B cell (primary cell): ENCODE measurements around the gene DIRAS1. TPM values are rescaled to one million over a fixed set of nuclear protein-coding genes. Genes with fewer than 3 reads are reported as not detected.
A peak's percentile ranks its signal among the peaks of the same experiment; 100 is the strongest.

Source experiments
- ATAC-seq: fragments of 200-7000 bp; cut with Tn5 transposase; one replicate; pipeline ENCODE4 v1.10.0; 2021; ENCODE audit warnings: low read depth, mild to moderate bottlenecking, moderate number of reproducible peaks, moderate library complexity
- CTCF ChIA-PET: fragments of 350-600 bp; sonication (Branson Sonifier 250); formaldehyde crosslinking; loops from one replicate; lab custom pipeline; 2021; ENCODE audit warnings: antibody characterized with exemption, inconsistent platforms; lab: Charles Lee
- POLR2A ChIA-PET: fragments of 350-600 bp; sonication (Branson Sonifier 250); formaldehyde crosslinking; loops from one replicate; lab custom pipeline; 2021; ENCODE audit warnings: antibody characterized with exemption; lab: Charles Lee
- DNase-seq: peaks from one replicate; pipeline ENCODE4 v3.0.0; 2013
- H2AFZ ChIP-seq: 2 replicates; pipeline ENCODE4 v1.6.1; 2012; ENCODE audit warnings: mild to moderate bottlenecking, low read depth, low read length; ENCODE audit not compliant: insufficient read depth, poor library complexity, severe bottlenecking
- H3K27ac ChIP-seq, 2 donors: 1 replicate in 1 of 2; 2 replicates in 1 of 2; pipeline ENCODE4 v1.5.1; 2012 to 2013; ENCODE audit warnings: low read length in 2 of 2, mild to moderate bottlenecking in 2 of 2, moderate library complexity in 1 of 2
- H3K27me3 ChIP-seq, 4 experiments: fragments of 200-600 bp in 1 of 4; sonication (generic) in 1 of 4; replicated peaks in 1 of 4; 1 replicate in 2 of 4; 2 replicates in 2 of 4; pipeline versions ENCODE4 v1.6.1 to v1.7.0; 2013 to 2016; ENCODE audit warnings: low read length in 3 of 4, mild to moderate bottlenecking in 2 of 4, mixed read lengths in 1 of 4, moderate library complexity in 1 of 4; ENCODE audit not compliant: insufficient read depth in 4 of 4, control insufficient read depth in 3 of 4; ENCODE audit errors: control extremely low read depth in 1 of 4
- H3K36me3 ChIP-seq, 2 experiments: replicated peaks in 1 of 2; 1 replicate in 1 of 2; 2 replicates in 1 of 2; pipeline versions ENCODE4 v1.6.1 to v1.7.1; 2013; ENCODE audit warnings: low read length in 1 of 2; ENCODE audit not compliant: insufficient read depth in 2 of 2, control insufficient read depth in 1 of 2; ENCODE audit errors: control extremely low read depth in 1 of 2, extremely low read depth in 1 of 2
- H3K4me1 ChIP-seq, 2 donors: fragments of 200-600 bp in 1 of 2; sonication (generic) in 1 of 2; 1 replicate in 1 of 2; 2 replicates in 1 of 2; pipeline versions ENCODE4 v1.5.1 to v1.6.1; 2013 to 2017; ENCODE audit warnings: low read length in 2 of 2; ENCODE audit not compliant: control insufficient read depth in 2 of 2, insufficient read depth in 2 of 2
- H3K4me2 ChIP-seq: replicated peaks from 2 replicates; pipeline ENCODE3; 2012; ENCODE audit warnings: mild to moderate bottlenecking, low read depth, low read length; ENCODE audit not compliant: poor library complexity, severe bottlenecking
- H3K4me3 ChIP-seq, 5 experiments: fragments of 200-600 bp in 1 of 5; sonication (generic) in 1 of 5; 1 replicate in 3 of 5; 2 replicates in 2 of 5; pipeline versions ENCODE4 v1.5.1 to v1.7.0; 2011 to 2016; ENCODE audit warnings: low read length in 4 of 5, mild to moderate bottlenecking in 4 of 5, low read depth in 2 of 5, control low read depth in 1 of 5, moderate library complexity in 1 of 5; ENCODE audit not compliant: insufficient read depth in 1 of 5; ENCODE audit errors: control extremely low read depth in 1 of 5, extremely low read depth in 1 of 5
- H3K79me2 ChIP-seq: fragments of 200-600 bp; sonication (generic); one replicate; pipeline ENCODE4 v1.6.0; 2016; ENCODE audit warnings: low read length; ENCODE audit not compliant: control insufficient read depth, insufficient read depth
- H3K9ac ChIP-seq: fragments of 200-600 bp; sonication (generic); 2 replicates; pipeline ENCODE4 v1.6.1; 2017; ENCODE audit warnings: mild to moderate bottlenecking, low read length, moderate library complexity
- H3K9me3 ChIP-seq, 3 donors: one replicate each; pipeline versions ENCODE4 v1.6.1 to v1.7.1; 2013; ENCODE audit warnings: low read length in 2 of 3; ENCODE audit not compliant: control insufficient read depth in 2 of 3, insufficient read depth in 1 of 3; ENCODE audit errors: control extremely low read depth in 1 of 3
- H4K20me1 ChIP-seq: 2 replicates; pipeline ENCODE4 v1.6.0; 2012; ENCODE audit warnings: mild to moderate bottlenecking, low read length; ENCODE audit not compliant: insufficient read depth, control insufficient read depth, poor library complexity, severe bottlenecking
- H3K27ac Mint-ChIP-seq: one replicate; pipeline ENCODE4 v1.8.0; 2021; ENCODE audit warnings: mixed read lengths
- H3K27me3 Mint-ChIP-seq: one replicate; pipeline ENCODE4 v1.8.0; 2021; ENCODE audit warnings: mixed read lengths
- H3K4me1 Mint-ChIP-seq: one replicate; pipeline ENCODE4 v1.8.0; 2021; ENCODE audit warnings: mixed read lengths
- H3K4me3 Mint-ChIP-seq: one replicate; pipeline ENCODE4 v1.8.0; 2021; ENCODE audit warnings: mixed read lengths
- H3K9me3 Mint-ChIP-seq: one replicate; pipeline ENCODE4 v1.8.0; 2022; ENCODE audit warnings: mixed read lengths; ENCODE audit not compliant: insufficient read depth
- EZH2 ChIP-seq: IDR thresholded peaks from 2 replicates; pipeline ENCODE4 v1.6.1; 2012; ENCODE audit warnings: borderline replicate concordance, low read depth, mild to moderate bottlenecking, moderate library complexity, low read length; ENCODE audit not compliant: insufficient read depth, poor library complexity, severe bottlenecking
- WGBS: methylation state at CpG from one replicate; pipeline ENCODE4 v1.1.5; 2013; ENCODE audit warnings: missing lambda C conversion rate; ENCODE audit not compliant: insufficient coverage; 5-methylcytosine and 5-hydroxymethylcytosine counted together
- intact Hi-C: fragments of 100-400 bp; cut with micrococcal nuclease; formaldehyde crosslinking; loops from one replicate; pipeline ENCODE4 v1.10.0; 2022
- polyA plus RNA-seq: library from polyadenylated mRNA; depleted of rRNA; stranded (reverse); fragments of >200 nt; gene quantifications from 2 replicates; pipeline ENCODE4 v1.2.3, GENCODE V29; 2012
- total RNA-seq, 2 donors: library from RNA; stranded (reverse); fragments of 120-200 nt in 1 of 2; gene quantifications; 1 replicate in 1 of 2; 2 replicates in 1 of 2; pipeline versions ENCODE4 v1.2.3 to v1.2.4, GENCODE V29; 2013 to 2022
- TF ChIP-seq, protein P1 (sequence below): fragments of 200-600 bp; IDR thresholded peaks from one replicate; pipeline ENCODE4 v1.8.0; 2022; ENCODE audit warnings: antibody characterized with exemption, mild to moderate bottlenecking

The DIRAS1 gene
- total and polyA plus RNA-seq, 2 donors (not counting 1 experiment from before 2014, with no cell fraction given), result 5.2 to 23.7 TPM

DNA sequence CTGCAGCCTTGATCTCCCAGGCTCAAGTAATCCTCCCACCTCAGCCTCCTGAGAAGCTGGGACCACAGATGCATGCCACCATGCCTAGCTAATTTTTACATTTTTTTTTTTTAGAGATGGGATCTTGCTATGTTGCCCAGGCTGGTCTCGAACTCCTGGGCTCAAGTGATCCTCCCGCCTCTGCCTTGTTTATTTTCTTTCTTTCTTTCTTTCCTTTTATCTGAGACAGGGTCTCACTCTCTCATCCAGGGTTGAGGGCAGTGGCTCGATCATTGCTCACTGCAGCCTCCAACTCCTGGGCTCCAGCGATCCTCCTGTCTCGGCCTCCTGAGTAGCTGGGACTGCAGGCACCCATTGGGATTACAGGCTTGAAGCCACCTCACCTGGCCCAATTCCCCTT is 14.9 kb downstream of the DIRAS1 start:
- Histone ChIP-seq H3K4me1 (peaks cover 24 to 35% of the 10 kb centered on the region in 2 donors), H3K36me3 (no peaks in the 10 kb centered on the region), H3K9ac (no peak overlapping the region), H3K27ac (no peak overlapping the region), H3K9me3 (peaks cover 0 to 21% (median 0%) of the 10 kb centered on the region in 3 donors), H4K20me1 (peaks cover 11% of the 10 kb centered on the region), H2AFZ (no peak overlapping the region), H3K4me2 (no peak overlapping the region), H3K4me3 (no peak overlapping the region), H3K79me2 (peaks cover 17% of the 10 kb centered on the region), H3K27me3 (no peaks in the 10 kb centered on the region)
- TF ChIP-seq, protein P1, sequence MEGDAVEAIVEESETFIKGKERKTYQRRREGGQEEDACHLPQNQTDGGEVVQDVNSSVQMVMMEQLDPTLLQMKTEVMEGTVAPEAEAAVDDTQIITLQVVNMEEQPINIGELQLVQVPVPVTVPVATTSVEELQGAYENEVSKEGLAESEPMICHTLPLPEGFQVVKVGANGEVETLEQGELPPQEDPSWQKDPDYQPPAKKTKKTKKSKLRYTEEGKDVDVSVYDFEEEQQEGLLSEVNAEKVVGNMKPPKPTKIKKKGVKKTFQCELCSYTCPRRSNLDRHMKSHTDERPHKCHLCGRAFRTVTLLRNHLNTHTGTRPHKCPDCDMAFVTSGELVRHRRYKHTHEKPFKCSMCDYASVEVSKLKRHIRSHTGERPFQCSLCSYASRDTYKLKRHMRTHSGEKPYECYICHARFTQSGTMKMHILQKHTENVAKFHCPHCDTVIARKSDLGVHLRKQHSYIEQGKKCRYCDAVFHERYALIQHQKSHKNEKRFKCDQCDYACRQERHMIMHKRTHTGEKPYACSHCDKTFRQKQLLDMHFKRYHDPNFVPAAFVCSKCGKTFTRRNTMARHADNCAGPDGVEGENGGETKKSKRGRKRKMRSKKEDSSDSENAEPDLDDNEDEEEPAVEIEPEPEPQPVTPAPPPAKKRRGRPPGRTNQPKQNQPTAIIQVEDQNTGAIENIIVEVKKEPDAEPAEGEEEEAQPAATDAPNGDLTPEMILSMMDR, result no peak
- TF ChIP-seq EZH2, result no peak
- intact Hi-C loops, result no loop called here
- ChIA-PET POLR2A (no interaction called here), CTCF (no interaction called here)
- no peak for ATAC-seq
- no peak for DNase-seq
- Mint-ChIP-seq H3K27ac (peak overlapping the region; percentile 61), H3K27me3 (no peaks in the 10 kb centered on the region), H3K4me1 (peaks cover 28% of the 10 kb centered on the region), H3K4me3 (no peak overlapping the region), H3K9me3 (no peaks in the 10 kb centered on the region)
- WGBS, result 100% methylated on average over 2 of the region's 5 CpGs

DNA sequence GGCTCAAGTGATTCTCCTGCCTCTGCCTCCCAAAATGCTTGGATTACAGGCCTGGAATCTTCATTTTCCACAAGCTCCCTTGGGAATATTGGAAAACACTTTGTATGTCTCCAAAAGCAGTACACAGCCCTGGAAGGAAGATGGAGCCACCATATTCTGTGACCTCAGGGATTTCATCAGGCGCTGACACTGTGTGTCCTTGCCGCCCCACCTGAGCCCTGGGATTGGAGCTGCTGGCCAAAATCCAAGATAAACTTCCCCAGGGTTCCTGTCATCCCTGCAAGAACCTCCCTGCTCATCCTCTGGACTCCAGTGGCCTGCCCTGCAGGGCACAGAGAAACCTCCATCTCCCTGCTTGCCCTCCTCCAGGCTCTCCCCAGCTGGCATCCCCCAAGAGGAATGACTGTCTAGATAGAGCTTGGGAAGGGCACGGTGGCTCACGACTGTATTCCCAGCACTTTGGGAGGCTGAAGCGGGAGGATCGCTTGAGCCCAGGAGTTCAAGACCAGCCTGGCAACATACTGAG is 17.4 kb downstream of the DIRAS1 start:
- Histone ChIP-seq H3K27ac (no peak overlapping the region), H3K36me3 (peaks cover 0 to 8% of the 10 kb centered on the region in 2 experiments), H3K27me3 (no peaks in the 10 kb centered on the region), H3K79me2 (peaks cover 39% of the 10 kb centered on the region), H4K20me1 (peaks cover 20% of the 10 kb centered on the region), H2AFZ (no peak overlapping the region), H3K4me3 (no peak overlapping the region), H3K9ac (no peak overlapping the region), H3K4me1 (peaks cover 33 to 37% of the 10 kb centered on the region in 2 donors), H3K4me2 (no peak overlapping the region), H3K9me3 (peaks cover 0 to 6% (median 0%) of the 10 kb centered on the region in 3 donors)
- Mint-ChIP-seq H3K4me3 (no peak overlapping the region), H3K27ac (peak overlapping the region; percentile 46), H3K9me3 (no peaks in the 10 kb centered on the region), H3K4me1 (peaks cover 33% of the 10 kb centered on the region), H3K27me3 (no peaks in the 10 kb centered on the region)
- 99% methylated on average over 6 of the region's 6 CpGs for WGBS
- no peak for TF ChIP-seq EZH2
- TF ChIP-seq, protein P1, result no peak
- CTCF ChIA-PET, result interaction anchor here (1.6 to 2.2 kb wide), 2 partner anchors 23 to 55 kb away, joined by 6 to 9 read pairs; no protein-coding TSS in a partner anchor
- ATAC-seq (no peak), DNase-seq (peak; percentile 13)
- intact Hi-C loops, result no loop called here
- POLR2A ChIA-PET, result interaction anchor here (0.5 to 6.7 kb wide), 4 partner anchors 23 to 444 kb away, joined by 3 to 86 read pairs (median 5); partner anchors contain the start of gene LMNB2
